Measurements from ENCODE around the gene LRRK2.

DNA sequence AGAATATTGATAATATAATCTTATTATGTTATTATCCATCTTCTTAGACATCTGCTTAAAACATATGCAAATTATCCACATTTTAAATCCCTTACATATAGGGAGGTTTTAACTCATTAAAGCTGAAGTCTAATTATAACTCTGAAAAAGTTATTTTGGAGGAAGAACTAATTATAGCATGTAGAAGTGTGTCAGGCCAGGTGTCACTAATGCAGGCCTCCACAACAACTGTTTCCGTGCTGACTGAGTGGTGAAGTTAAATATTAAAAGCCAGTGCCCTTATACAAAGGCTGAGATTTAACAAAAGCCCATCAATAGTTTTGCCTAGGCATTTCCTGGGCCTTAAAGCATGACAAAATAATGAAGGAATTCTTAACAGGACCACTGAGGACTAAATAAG is 157.4 kb downstream of the LRRK2 start:
- TF ChIP-seq, protein P1, sequence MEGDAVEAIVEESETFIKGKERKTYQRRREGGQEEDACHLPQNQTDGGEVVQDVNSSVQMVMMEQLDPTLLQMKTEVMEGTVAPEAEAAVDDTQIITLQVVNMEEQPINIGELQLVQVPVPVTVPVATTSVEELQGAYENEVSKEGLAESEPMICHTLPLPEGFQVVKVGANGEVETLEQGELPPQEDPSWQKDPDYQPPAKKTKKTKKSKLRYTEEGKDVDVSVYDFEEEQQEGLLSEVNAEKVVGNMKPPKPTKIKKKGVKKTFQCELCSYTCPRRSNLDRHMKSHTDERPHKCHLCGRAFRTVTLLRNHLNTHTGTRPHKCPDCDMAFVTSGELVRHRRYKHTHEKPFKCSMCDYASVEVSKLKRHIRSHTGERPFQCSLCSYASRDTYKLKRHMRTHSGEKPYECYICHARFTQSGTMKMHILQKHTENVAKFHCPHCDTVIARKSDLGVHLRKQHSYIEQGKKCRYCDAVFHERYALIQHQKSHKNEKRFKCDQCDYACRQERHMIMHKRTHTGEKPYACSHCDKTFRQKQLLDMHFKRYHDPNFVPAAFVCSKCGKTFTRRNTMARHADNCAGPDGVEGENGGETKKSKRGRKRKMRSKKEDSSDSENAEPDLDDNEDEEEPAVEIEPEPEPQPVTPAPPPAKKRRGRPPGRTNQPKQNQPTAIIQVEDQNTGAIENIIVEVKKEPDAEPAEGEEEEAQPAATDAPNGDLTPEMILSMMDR (IDR thresholded peaks at IDR 0.05) = no peak
- TF ChIP-seq POLR2A (IDR thresholded peaks at IDR 0.05) = no peak

Data from body of pancreas (tissue), 4 donors.